ENCODE results near the gene ADCY2.

The ADCY2 gene

DNA sequence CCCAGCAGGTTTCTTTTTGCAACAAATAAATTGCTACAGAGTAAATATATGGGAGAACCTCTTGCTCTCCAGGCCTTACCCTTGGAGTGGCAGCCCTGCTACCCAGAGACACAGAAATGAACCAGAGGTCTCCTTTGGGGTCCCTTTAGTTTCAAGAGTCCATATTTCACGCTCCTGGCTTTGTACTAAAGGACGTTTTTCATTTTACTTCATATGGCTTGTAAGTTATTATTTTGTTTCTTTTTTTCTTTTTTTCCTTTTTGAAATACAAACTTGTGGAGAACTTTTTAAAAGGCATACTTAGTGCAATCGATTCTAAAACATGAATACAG lies 3.3 kb upstream of the ADCY2 start:
- no peak for TF ChIP-seq EZH2phosphoT487 (IDR thresholded peaks at IDR 0.05; ENCODE audit: borderline replicate concordance, low read length)
- TF ChIP-seq, protein P1, sequence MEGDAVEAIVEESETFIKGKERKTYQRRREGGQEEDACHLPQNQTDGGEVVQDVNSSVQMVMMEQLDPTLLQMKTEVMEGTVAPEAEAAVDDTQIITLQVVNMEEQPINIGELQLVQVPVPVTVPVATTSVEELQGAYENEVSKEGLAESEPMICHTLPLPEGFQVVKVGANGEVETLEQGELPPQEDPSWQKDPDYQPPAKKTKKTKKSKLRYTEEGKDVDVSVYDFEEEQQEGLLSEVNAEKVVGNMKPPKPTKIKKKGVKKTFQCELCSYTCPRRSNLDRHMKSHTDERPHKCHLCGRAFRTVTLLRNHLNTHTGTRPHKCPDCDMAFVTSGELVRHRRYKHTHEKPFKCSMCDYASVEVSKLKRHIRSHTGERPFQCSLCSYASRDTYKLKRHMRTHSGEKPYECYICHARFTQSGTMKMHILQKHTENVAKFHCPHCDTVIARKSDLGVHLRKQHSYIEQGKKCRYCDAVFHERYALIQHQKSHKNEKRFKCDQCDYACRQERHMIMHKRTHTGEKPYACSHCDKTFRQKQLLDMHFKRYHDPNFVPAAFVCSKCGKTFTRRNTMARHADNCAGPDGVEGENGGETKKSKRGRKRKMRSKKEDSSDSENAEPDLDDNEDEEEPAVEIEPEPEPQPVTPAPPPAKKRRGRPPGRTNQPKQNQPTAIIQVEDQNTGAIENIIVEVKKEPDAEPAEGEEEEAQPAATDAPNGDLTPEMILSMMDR (IDR thresholded peaks at IDR 0.05; ENCODE audit: low read depth, low read length, poor library complexity, severe bottlenecking) = no peak
- H3K9me2 ChIP-seq (replicated peaks; ENCODE audit: control insufficient read depth, low read length) = no peaks in the 10 kb centered on the region
- no peaks in the 10 kb centered on the region for H3K27me3 ChIP-seq (ENCODE audit: control insufficient read depth, low read length)
- H3K9me3 ChIP-seq (ENCODE audit: control insufficient read depth, insufficient read depth, low read length) = peaks cover 7% of the 10 kb centered on the region; the same call in 1 of the 2 replicates
- H3K4me1 ChIP-seq (ENCODE audit: control insufficient read depth, low read length) = no peaks in the 10 kb centered on the region
- H3K4me3 ChIP-seq (ENCODE audit: low read length) = no peak overlapping the region
- no peaks in the 10 kb centered on the region for H3F3A ChIP-seq (ENCODE audit: control insufficient read depth, insufficient read depth)
- no peaks in the 10 kb centered on the region for H4K20me1 ChIP-seq (ENCODE audit: control insufficient read depth, insufficient read depth, low read depth, low read length)
- H3K36me3 ChIP-seq (ENCODE audit: control insufficient read depth, low read length) = no peaks in the 10 kb centered on the region
- H3K4me2 ChIP-seq (ENCODE audit: low read length) = no peak overlapping the region
- no peak overlapping the region for H3K27ac ChIP-seq (ENCODE audit: low read depth, low read length)
- no peaks in the 10 kb centered on the region for H3K79me2 ChIP-seq (ENCODE audit: control insufficient read depth, low read length)

DNA sequence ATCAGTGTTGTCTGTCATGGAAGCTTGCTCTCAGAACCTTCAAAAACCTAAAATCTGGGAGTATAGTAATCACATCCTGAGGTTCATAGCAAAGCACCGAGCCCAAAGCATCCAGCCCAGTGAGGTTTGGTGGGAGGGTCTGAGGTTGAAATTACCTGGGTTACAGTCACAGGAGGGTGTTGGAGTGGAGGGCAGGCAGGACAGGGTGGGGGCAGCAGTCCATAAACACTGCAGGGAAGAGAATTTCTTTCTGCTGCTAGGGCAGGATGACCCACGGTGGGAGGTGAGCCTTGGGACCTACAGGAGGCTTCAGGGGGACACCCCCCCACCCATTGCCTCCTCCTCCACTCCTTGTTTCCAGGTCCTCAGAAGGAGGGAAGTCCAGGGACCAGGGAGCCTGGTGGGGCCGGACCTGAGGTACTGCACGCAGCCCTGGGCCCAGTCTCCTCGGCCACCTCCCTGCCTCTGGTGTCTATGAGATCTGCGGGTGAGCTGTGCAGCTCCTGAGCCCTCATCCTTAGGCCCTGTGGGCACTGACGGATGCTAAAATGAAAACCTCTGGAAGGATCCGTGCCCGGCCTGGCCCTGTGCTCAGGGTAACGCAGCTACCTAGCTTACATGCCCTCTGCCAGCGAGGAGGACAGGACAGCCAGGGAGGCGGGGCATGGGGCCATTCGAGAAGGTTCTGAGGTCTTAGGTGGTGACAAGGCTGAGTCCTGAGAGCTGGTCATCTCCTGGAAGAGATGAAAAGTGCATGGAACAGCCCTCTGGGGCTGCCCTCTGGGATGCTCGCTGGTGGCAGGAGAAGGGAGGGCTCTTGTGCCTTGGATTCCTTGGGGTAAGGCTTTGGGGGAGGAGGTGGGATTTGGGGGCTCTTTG lies 1.8 kb upstream of the ADCY2 start:
- H3K9me3 ChIP-seq (ENCODE audit: control insufficient read depth, insufficient read depth, low read length) = peaks cover 7% of the 10 kb centered on the region; the same call in 1 of the 2 replicates
- no peaks in the 10 kb centered on the region for H3K9me2 ChIP-seq (replicated peaks; ENCODE audit: control insufficient read depth, low read length)
- H3K36me3 ChIP-seq (ENCODE audit: control insufficient read depth, low read length) = no peaks in the 10 kb centered on the region
- TF ChIP-seq EZH2phosphoT487 (IDR thresholded peaks at IDR 0.05; ENCODE audit: borderline replicate concordance, low read length) = no peak
- TF ChIP-seq, protein P1 (IDR thresholded peaks at IDR 0.05; ENCODE audit: low read depth, low read length, poor library complexity, severe bottlenecking) = no peak
- no peaks in the 10 kb centered on the region for H3F3A ChIP-seq (ENCODE audit: control insufficient read depth, insufficient read depth)
- H4K20me1 ChIP-seq (ENCODE audit: control insufficient read depth, insufficient read depth, low read depth, low read length) = no peaks in the 10 kb centered on the region
- no peak overlapping the region for H3K4me3 ChIP-seq (ENCODE audit: low read length)
- H3K27ac ChIP-seq (ENCODE audit: low read depth, low read length) = no peak overlapping the region
- H3K4me1 ChIP-seq (ENCODE audit: control insufficient read depth, low read length) = no peaks in the 10 kb centered on the region
- no peaks in the 10 kb centered on the region for H3K27me3 ChIP-seq (ENCODE audit: control insufficient read depth, low read length)
- no peaks in the 10 kb centered on the region for H3K79me2 ChIP-seq (ENCODE audit: control insufficient read depth, low read length)
- H3K4me2 ChIP-seq (ENCODE audit: low read length) = no peak overlapping the region

DNA sequence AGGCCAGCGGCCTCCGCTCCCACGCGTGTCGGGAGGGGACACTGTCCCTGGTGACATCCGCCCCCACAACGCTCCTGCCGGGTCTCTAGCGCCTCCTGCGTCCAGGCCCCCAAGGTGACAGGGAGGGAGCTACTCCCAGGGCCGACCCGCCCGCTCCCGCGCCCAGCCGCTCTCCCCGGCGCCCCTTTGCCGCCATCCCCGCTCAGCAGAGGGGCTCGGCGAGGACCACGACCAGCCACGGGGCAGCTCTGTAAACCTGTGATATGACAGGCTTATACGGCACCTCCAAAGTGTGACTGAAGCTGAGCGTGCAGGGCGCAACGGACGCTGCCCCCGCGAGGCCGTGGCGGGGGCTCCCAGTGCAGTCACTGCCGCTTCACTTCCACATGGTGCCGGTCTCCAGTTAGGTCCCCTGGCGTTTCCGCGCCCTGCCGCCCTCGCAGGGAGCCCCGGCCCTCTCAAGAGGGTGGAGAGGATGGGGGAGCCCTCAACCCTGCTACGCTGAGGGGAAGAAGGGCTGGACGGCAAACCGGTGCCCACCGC lies 978 bp upstream of the ADCY2 start:
- H3K4me3 ChIP-seq (ENCODE audit: low read length) = no peak overlapping the region
- TF ChIP-seq, protein P1 (IDR thresholded peaks at IDR 0.05; ENCODE audit: low read depth, low read length, poor library complexity, severe bottlenecking) = no peak
- TF ChIP-seq EZH2phosphoT487 (IDR thresholded peaks at IDR 0.05; ENCODE audit: borderline replicate concordance, low read length) = no peak

More for the DNA sequence above, 978 bp upstream of the ADCY2 start:
- H3K4me2 ChIP-seq (ENCODE audit: low read length) = no peak overlapping the region
- no peaks in the 10 kb centered on the region for H3K79me2 ChIP-seq (ENCODE audit: control insufficient read depth, low read length)
- no peaks in the 10 kb centered on the region for H3K4me1 ChIP-seq (ENCODE audit: control insufficient read depth, low read length)
- H3K27ac ChIP-seq (ENCODE audit: low read depth, low read length) = no peak overlapping the region
- peaks cover 7% of the 10 kb centered on the region; the same call in 1 of the 2 replicates for H3K9me3 ChIP-seq (ENCODE audit: control insufficient read depth, insufficient read depth, low read length)
- H3K27me3 ChIP-seq (ENCODE audit: control insufficient read depth, low read length) = no peaks in the 10 kb centered on the region
- no peaks in the 10 kb centered on the region for H4K20me1 ChIP-seq (ENCODE audit: control insufficient read depth, insufficient read depth, low read depth, low read length)
- H3K36me3 ChIP-seq (ENCODE audit: control insufficient read depth, low read length) = no peaks in the 10 kb centered on the region
- no peaks in the 10 kb centered on the region for H3F3A ChIP-seq (ENCODE audit: control insufficient read depth, insufficient read depth)
- H3K9me2 ChIP-seq (replicated peaks; ENCODE audit: control insufficient read depth, low read length) = no peaks in the 10 kb centered on the region

Measured in DOHH2 (cell line).